Islet precursor cell (in vitro differentiated cells): Measurements from ENCODE around the gene UPB1.

Experiments
- DNase-seq: peaks from one replicate; pipeline ENCODE4 v3.0.0-alpha.2; 2018

UPB1 gene

GRCh38 chr22:24494528-24495364 lies at the start of gene UPB1:
Gene UPB1, plus strand, starts transcription at chr22:24495332. Its CDS starts 72 bp downstream, at chr22:24495404.
- no peak for DNase-seq

GRCh38 chr22:24445481-24446259 lies 49.5 kb upstream of the UPB1 start:
- peak; percentile 73 for DNase-seq

GRCh38 chr22:24446260-24446611 lies 48.9 kb upstream of the UPB1 start:
- no peak for DNase-seq

GRCh38 chr22:24450610-24451009 lies 44.5 kb upstream of the UPB1 start:
- peak; percentile 79 for DNase-seq

GRCh38 chr22:24451162-24451561 lies 44.0 kb upstream of the UPB1 start:
- no peak for DNase-seq

- no peak for DNase-seq
Observed at GRCh38 chr22:24453853-24454252, 41.3 kb upstream of the UPB1 start.

- DNase-seq: no peak
Observed at GRCh38 chr22:24455039-24455438, 40.1 kb upstream of the UPB1 start.

- DNase-seq: no peak
Observed at GRCh38 chr22:24455751-24456426, 39.2 kb upstream of the UPB1 start.

GRCh38 chr22:24457894-24458420 lies 37.2 kb upstream of the UPB1 start:
- DNase-seq: no peak

- DNase-seq: peak; percentile 7
Observed at GRCh38 chr22:24459911-24460310, 35.2 kb upstream of the UPB1 start.

GRCh38 chr22:24460418-24461089 lies 34.6 kb upstream of the UPB1 start:
- peak; percentile 37 for DNase-seq

- DNase-seq: no peak
Observed at GRCh38 chr22:24463071-24463760, 31.9 kb upstream of the UPB1 start.

- DNase-seq: peak; percentile 70
Observed at GRCh38 chr22:24465566-24465965, 29.6 kb upstream of the UPB1 start.

GRCh38 chr22:24465975-24466374 lies 29.2 kb upstream of the UPB1 start:
- no peak for DNase-seq

GRCh38 chr22:24466716-24467328 lies 28.3 kb upstream of the UPB1 start:
- peak; percentile 23 for DNase-seq

- DNase-seq: peak; percentile 24
Observed at GRCh38 chr22:24467340-24467739, 27.8 kb upstream of the UPB1 start.

GRCh38 chr22:24471570-24471969 lies 23.6 kb upstream of the UPB1 start:
- peak; percentile 44 for DNase-seq

- DNase-seq: no peak
Observed at GRCh38 chr22:24473284-24473683, 21.8 kb upstream of the UPB1 start.

- DNase-seq: peak; percentile 88
Observed at GRCh38 chr22:24474221-24474620, 20.9 kb upstream of the UPB1 start.

GRCh38 chr22:24474649-24475255 lies 20.4 kb upstream of the UPB1 start:
- DNase-seq: no peak

- DNase-seq: no peak
Observed at GRCh38 chr22:24481641-24482040, 13.5 kb upstream of the UPB1 start.
